K562 (cell line): ENCODE results near the gene XPR1. TPM values are rescaled to one million over a fixed set of nuclear protein-coding genes. Genes with fewer than 3 reads are reported as not detected.

Experiments
- BMI1 ChIP-seq: fragments of 150-350 bp; IDR thresholded peaks from 2 replicates; pipeline ENCODE4 v1.6.1; 2014; ENCODE audit warnings: low read length
- CTCFL ChIP-seq: IDR thresholded peaks from 2 replicates; pipeline ENCODE4 v1.6.1; 2011; ENCODE audit warnings: borderline replicate concordance, low read depth, mild to moderate bottlenecking, moderate library complexity, low read length; ENCODE audit not compliant: insufficient read depth, poor library complexity, severe bottlenecking
- ELF1 ChIP-seq: fragments of 200-800 bp; sonication (Bioruptor generic); IDR thresholded peaks from 2 replicates; pipeline ENCODE4 v1.6.1; 2016; ENCODE audit warnings: missing genetic modification characterization, missing compliant biosample characterization
- EP400 ChIP-seq: fragments of 450-650 bp; IDR thresholded peaks from 2 replicates; pipeline ENCODE4 v1.6.1; 2017; ENCODE audit warnings: antibody characterized with exemption, mild to moderate bottlenecking, moderate library complexity
- HIVEP1 ChIP-seq: fragments of 250-450 bp; sonication (Bioruptor Pico); IDR thresholded peaks from 2 replicates; pipeline ENCODE4 v1.4.0; 2020; ENCODE audit warnings: mild to moderate bottlenecking
- ILK ChIP-seq: fragments of 450-650 bp; IDR thresholded peaks from 2 replicates; pipeline ENCODE4 v1.6.1; 2016; ENCODE audit warnings: missing genetic modification characterization, low read depth, mild to moderate bottlenecking, missing compliant biosample characterization, moderate library complexity, borderline replicate concordance
- MCM2 ChIP-seq: fragments of 450-650 bp; IDR thresholded peaks from 2 replicates; pipeline ENCODE4 v1.6.1; 2017; ENCODE audit warnings: low read depth, mild to moderate bottlenecking
- NR1H2 ChIP-seq: sonication (generic); formaldehyde crosslinking; IDR thresholded peaks from 2 replicates; pipeline ENCODE4 v1.4.0; 2020; ENCODE audit warnings: mild to moderate bottlenecking, missing genetic modification reagents
- PHF8 ChIP-seq: fragments of 200-600 bp; sonication (generic); IDR thresholded peaks from 2 replicates; pipeline ENCODE4 v1.6.1; 2012; ENCODE audit warnings: mixed run types, mild to moderate bottlenecking, inconsistent platforms, low read length, moderate library complexity, borderline replicate concordance
- RAD51 ChIP-seq: fragments of 450-650 bp; IDR thresholded peaks from 2 replicates; pipeline ENCODE4 v1.7.1; 2016; ENCODE audit warnings: low read depth, mild to moderate bottlenecking, borderline replicate concordance
- RBM17 ChIP-seq: fragments of 200-400 bp; formaldehyde crosslinking; IDR thresholded peaks from 2 replicates; pipeline ENCODE4 v1.6.1; 2017; ENCODE audit warnings: low read depth, mild to moderate bottlenecking, low read length, borderline replicate concordance
- TAF1 ChIP-seq: IDR thresholded peaks from 2 replicates; pipeline ENCODE4 v1.6.1; 2011; ENCODE audit warnings: mild to moderate bottlenecking, low read length, moderate library complexity; ENCODE audit not compliant: insufficient read depth, control insufficient read depth, severe bottlenecking; ENCODE audit errors: extremely low read depth
- TFAP4 ChIP-seq: sonication (generic); formaldehyde crosslinking; IDR thresholded peaks from 2 replicates; pipeline ENCODE4 v1.8.0; 2022; ENCODE audit warnings: missing genetic modification reagents, mild to moderate bottlenecking, moderate library complexity, borderline replicate concordance
- TFE3 ChIP-seq: fragments of 450-650 bp; formaldehyde crosslinking; IDR thresholded peaks from 2 replicates; pipeline ENCODE4 v1.4.0; 2020; ENCODE audit warnings: mild to moderate bottlenecking, mixed read lengths
- XRCC4 ChIP-seq: IDR thresholded peaks from one replicate; pipeline ENCODE4 v1.6.1; 2011; ENCODE audit not compliant: insufficient read depth, insufficient read length; ENCODE audit errors: extremely low read depth
- ZBTB8A ChIP-seq: fragments of 450-650 bp; IDR thresholded peaks from 2 replicates; pipeline ENCODE4 v1.6.1; 2018; ENCODE audit warnings: mild to moderate bottlenecking, moderate library complexity; ENCODE audit not compliant: partially characterized antibody
- ZFP1 ChIP-seq: fragments of 450-650 bp; formaldehyde crosslinking; IDR thresholded peaks from 2 replicates; pipeline ENCODE4 v1.4.0; 2020; ENCODE audit warnings: mild to moderate bottlenecking, mixed read lengths
- ZNF146 ChIP-seq: IDR thresholded peaks from one replicate; pipeline ENCODE4 v1.6.1; 2018; ENCODE audit warnings: missing compliant biosample characterization; ENCODE audit not compliant: unreplicated experiment
- ZNF24 ChIP-seq: fragments of 450-650 bp; IDR thresholded peaks from 2 replicates; pipeline ENCODE4 v1.6.1; 2016
- ZNF274 ChIP-seq: IDR thresholded peaks from 2 replicates; pipeline ENCODE4 v1.6.1; 2011; ENCODE audit warnings: low read depth, mild to moderate bottlenecking, low read length, moderate library complexity, borderline replicate concordance
- ZNF449 ChIP-seq: fragments of 250-450 bp; sonication (Bioruptor Pico); IDR thresholded peaks from 2 replicates; pipeline ENCODE4 v1.8.0; 2022; ENCODE audit warnings: moderate library complexity, mild to moderate bottlenecking, inconsistent platforms
- ZNF507 ChIP-seq: conservative IDR thresholded peaks from 2 replicates; pipeline ENCODE4 v1.6.1; 2017; ENCODE audit warnings: missing genetic modification characterization, missing compliant biosample characterization
- ZNF511 ChIP-seq: sonication (generic); formaldehyde crosslinking; IDR thresholded peaks from 2 replicates; pipeline ENCODE4 v1.8.0; 2022; ENCODE audit warnings: mild to moderate bottlenecking, missing genetic modification reagents
- ZNF668 ChIP-seq: fragments of 250-450 bp; sonication (Bioruptor Pico); IDR thresholded peaks from 2 replicates; pipeline ENCODE4 v1.8.0; 2022; ENCODE audit warnings: mild to moderate bottlenecking, inconsistent platforms
- polyA plus RNA-seq, 8 experiments: library from polyadenylated mRNA; depleted of rRNA in 4 of 8; stranded (reverse) in 5 of 8; unstranded in 3 of 8; fragments of >200 nt; fragmentation: Nextera tagmentation in 2 of 8; fragmentation: Illumina TruSeq in 1 of 8; extraction: Ambion mirVana in 2 of 8; extraction: Trizol in 1 of 8; gene quantifications; 2 replicates each; pipeline versions ENCODE4 v1.2.1 to v1.2.3, GENCODE V29; 2011 to 2014; ENCODE audit warnings: inconsistent platforms in 1 of 8, missing spikeins in 1 of 8
- total RNA-seq, 7 experiments: library from RNA; depleted of rRNA in 6 of 7; stranded (reverse); fragments of >200 nt in 6 of 7; fragmentation: Illumina TruSeq in 2 of 7; extraction: Trizol in 2 of 7; gene quantifications; 2 replicates each; pipeline versions ENCODE4 v1.2.1 to v1.2.3, GENCODE V29; 2011 to 2021; ENCODE audit warnings: low replicate concordance in 1 of 7

The XPR1 gene
- total and polyA plus RNA-seq, 9 of the 15 experiments (the other 6 are each of a cell fraction or from before 2014, with no cell fraction given), result 3.0 to 66.2 (median 38.6) TPM

- TF ChIP-seq ZNF449 (CRISPR knock-in tag) (no peak), TAF1 (no peak), PHF8 (no peak), ILK (tag) (no peak), ZNF274 (no peak), ZNF507 (tag) (no peak), NR1H2 (no peak), CTCFL (no peak), MCM2 (no peak), RBM17 (no peak), ZNF146 (CRISPR knock-in tag) (no peak), BMI1 (no peak), HIVEP1 (CRISPR knock-in tag) (no peak), ZNF24 (no peak), RAD51 (peak; percentile 20; the same call in 1 of the 2 replicates), ZNF511 (CRISPR knock-in tag) (no peak), TFE3 (CRISPR knock-in tag) (no peak), ELF1 (tag) (no peak), EP400 (peak; percentile 28; the same call in 1 of the 2 replicates), TFAP4 (no peak; the same call in 1 of the 2 replicates), ZFP1 (CRISPR knock-in tag) (no peak), ZBTB8A (no peak), XRCC4 (no peak), ZNF668 (no peak)
Observed at GRCh38 chr1:180815188-180815587, 183.4 kb downstream of the XPR1 start (continued).
